ENCODE measurements around the gene AAGAB. TPM values are rescaled to one million over a fixed set of nuclear protein-coding genes. Genes with fewer than 3 reads are reported as not detected.

The AAGAB gene
- total RNA-seq, 4 donors from 2014 or later, result 39.7 to 343 (median 54.1) TPM

DNA sequence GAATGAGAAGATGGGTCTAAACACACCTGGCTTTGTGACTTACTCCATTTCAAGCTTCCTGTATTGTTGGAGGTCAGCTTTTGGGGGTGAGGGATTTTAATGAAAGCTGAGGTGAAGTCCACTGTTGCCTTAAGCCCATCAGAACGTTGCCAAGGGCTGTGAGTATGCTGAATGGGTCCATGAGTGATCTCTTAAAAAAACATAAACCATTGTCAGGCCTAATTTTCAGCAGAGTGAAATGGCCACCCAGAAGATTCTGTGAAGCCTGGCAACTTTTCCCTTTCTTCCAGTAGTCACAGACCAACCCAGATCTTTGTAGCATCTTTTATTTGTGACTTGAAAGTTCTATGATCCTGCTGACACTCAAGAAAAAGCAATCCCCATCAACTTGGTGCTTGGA is 102.0 kb downstream of the AAGAB start:
- no peak for DNase-seq
- H3K27me3 ChIP-seq, result no peaks in the 10 kb centered on the region
- H3K9me3 ChIP-seq, result no peaks in the 10 kb centered on the region
- in situ Hi-C loops (cut with MboI; ENCODE audit: low pct_ligation_motif_present in 1 of 4, low pct_unique_long_range_greater_than_20kb in 1 of 4, low sequenced_read_pairs in 3 of 4), result no loop called here
- TF ChIP-seq, protein P1, sequence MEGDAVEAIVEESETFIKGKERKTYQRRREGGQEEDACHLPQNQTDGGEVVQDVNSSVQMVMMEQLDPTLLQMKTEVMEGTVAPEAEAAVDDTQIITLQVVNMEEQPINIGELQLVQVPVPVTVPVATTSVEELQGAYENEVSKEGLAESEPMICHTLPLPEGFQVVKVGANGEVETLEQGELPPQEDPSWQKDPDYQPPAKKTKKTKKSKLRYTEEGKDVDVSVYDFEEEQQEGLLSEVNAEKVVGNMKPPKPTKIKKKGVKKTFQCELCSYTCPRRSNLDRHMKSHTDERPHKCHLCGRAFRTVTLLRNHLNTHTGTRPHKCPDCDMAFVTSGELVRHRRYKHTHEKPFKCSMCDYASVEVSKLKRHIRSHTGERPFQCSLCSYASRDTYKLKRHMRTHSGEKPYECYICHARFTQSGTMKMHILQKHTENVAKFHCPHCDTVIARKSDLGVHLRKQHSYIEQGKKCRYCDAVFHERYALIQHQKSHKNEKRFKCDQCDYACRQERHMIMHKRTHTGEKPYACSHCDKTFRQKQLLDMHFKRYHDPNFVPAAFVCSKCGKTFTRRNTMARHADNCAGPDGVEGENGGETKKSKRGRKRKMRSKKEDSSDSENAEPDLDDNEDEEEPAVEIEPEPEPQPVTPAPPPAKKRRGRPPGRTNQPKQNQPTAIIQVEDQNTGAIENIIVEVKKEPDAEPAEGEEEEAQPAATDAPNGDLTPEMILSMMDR (IDR thresholded peaks at IDR 0.05), result no peak
- no peak for TF ChIP-seq POLR2A (IDR thresholded peaks at IDR 0.05)
- H3K36me3 ChIP-seq, result no peaks in the 10 kb centered on the region
- intact Hi-C loops (cut with DNase I; ENCODE audit: low total_unique reads), result no loop called here
- peaks cover 23 to 37% (median 29%) of the 10 kb centered on the region in 4 donors for H3K4me1 ChIP-seq
- no peak overlapping the region for H3K4me3 ChIP-seq
- 59% methylated on average over 1 of the region's 1 CpG; no CpG with 5 or more reads in 1 of the 2 donors for WGBS, 2 donors (ENCODE audit: low coverage in 1 of 2)
- H3K27ac ChIP-seq, result no peak overlapping the region

Other genes starting within 250 kb of the AAGAB start
- 10 to 100 TPM; 30.9 to 65.1 (median 57.0) TPM for gene SMAD3, start 189.1 kb downstream of the AAGAB start, total RNA-seq
- gene IQCH, start 125 bp upstream of the AAGAB start, total RNA-seq, result 1 to 10 TPM in 3 of 4 donors, under 1 TPM in 1; 0.40 to 5.2 (median 1.9) TPM